ENCODE measurements around the gene INPP5D. TPM values are rescaled to one million over a fixed set of nuclear protein-coding genes. Genes with fewer than 3 reads are reported as not detected.

INPP5D gene
- total and polyA plus RNA-seq, 2 of the 8 experiments (the other 6 are each of a cell fraction or from before 2014, with no cell fraction given): 4.5 to 7.1 TPM

DNA sequence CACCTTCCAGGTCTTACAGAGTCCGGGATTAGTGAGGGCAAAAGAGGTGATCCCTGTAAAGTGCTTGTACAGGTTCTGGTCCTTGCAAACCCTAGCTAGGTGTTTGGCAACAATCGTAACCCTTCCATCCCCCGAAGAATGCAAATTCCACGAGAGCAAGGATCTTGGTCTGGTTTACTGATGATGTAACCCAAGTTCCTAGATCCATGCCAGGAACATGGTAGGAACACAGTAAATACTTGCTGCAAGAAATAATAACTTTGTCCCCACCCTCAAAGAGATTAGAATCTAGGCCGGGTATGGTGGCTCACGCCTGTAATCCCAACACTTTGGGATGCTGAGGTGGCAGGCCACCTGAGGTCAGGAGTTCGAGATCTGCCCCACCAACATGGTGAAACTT, 34.4 kb upstream of the INPP5D start:
- no peaks in the 10 kb centered on the region for H3K36me3 ChIP-seq (ENCODE audit: control insufficient read depth in 2 of 4, insufficient read depth in 4 of 4, low read length in 3 of 4)
- no peak overlapping the region for H3K9ac ChIP-seq (replicated peaks in 1 of 4; ENCODE audit: extremely low read depth in 1 of 4, low read depth in 3 of 4, low read length in 3 of 4)
- TF ChIP-seq GABPA (IDR thresholded peaks at IDR 0.05; ENCODE audit: borderline replicate concordance, insufficient read depth, low read length): no peak
- TF ChIP-seq, protein P1, sequence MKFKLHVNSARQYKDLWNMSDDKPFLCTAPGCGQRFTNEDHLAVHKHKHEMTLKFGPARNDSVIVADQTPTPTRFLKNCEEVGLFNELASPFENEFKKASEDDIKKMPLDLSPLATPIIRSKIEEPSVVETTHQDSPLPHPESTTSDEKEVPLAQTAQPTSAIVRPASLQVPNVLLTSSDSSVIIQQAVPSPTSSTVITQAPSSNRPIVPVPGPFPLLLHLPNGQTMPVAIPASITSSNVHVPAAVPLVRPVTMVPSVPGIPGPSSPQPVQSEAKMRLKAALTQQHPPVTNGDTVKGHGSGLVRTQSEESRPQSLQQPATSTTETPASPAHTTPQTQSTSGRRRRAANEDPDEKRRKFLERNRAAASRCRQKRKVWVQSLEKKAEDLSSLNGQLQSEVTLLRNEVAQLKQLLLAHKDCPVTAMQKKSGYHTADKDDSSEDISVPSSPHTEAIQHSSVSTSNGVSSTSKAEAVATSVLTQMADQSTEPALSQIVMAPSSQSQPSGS (IDR thresholded peaks at IDR 0.05; ENCODE audit: low read length): no peak
- no peak for TF ChIP-seq CBX5 (IDR thresholded peaks at IDR 0.05; ENCODE audit: low read depth, low read length)
- no peak for TF ChIP-seq EZH2 (IDR thresholded peaks at IDR 0.05; ENCODE audit: low read depth, low read length, severe bottlenecking)
- TF ChIP-seq BCL11A (IDR thresholded peaks at IDR 0.05; ENCODE audit: low read depth in 2 of 2, low read length in 2 of 2): no peak
- no peak for TF ChIP-seq BACH1 (IDR thresholded peaks at IDR 0.05; ENCODE audit: low read length)
- TF ChIP-seq SP2 (IDR thresholded peaks at IDR 0.05; ENCODE audit: low read length): no peak
- TF ChIP-seq GTF2F1 (IDR thresholded peaks at IDR 0.05; ENCODE audit: borderline replicate concordance, low read depth, low read length): no peak
- no peak for TF ChIP-seq RNF2 (IDR thresholded peaks at IDR 0.05; ENCODE audit: borderline replicate concordance, low read depth, low read length, missing control alignments, poor library complexity, severe bottlenecking)
- TF ChIP-seq POLR2A (IDR thresholded peaks at IDR 0.05; ENCODE audit: control extremely low read depth in 1 of 2, low read depth in 2 of 2, low read length in 2 of 2): no peak
- no peak for TF ChIP-seq NANOG (IDR thresholded peaks at IDR 0.05; ENCODE audit: insufficient read depth, low read depth, low read length, poor library complexity, severe bottlenecking)
- TF ChIP-seq NRF1 (IDR thresholded peaks at IDR 0.05; ENCODE audit: low read depth, low read length): no peak
- TF ChIP-seq TAF1 (IDR thresholded peaks at IDR 0.05; ENCODE audit: low read depth, low read length): no peak
- H3K14ac ChIP-seq (ENCODE audit: insufficient read length): no peak overlapping the region
- H4K8ac ChIP-seq (ENCODE audit: extremely low read depth, insufficient read depth, low read length): no peak overlapping the region
- H3K27ac ChIP-seq (ENCODE audit: low read depth, low read length): no peak overlapping the region
- H3K79me1 ChIP-seq (ENCODE audit: low read depth, low read length): no peaks in the 10 kb centered on the region
- no peaks in the 10 kb centered on the region for H3K23me2 ChIP-seq (ENCODE audit: low read depth, low read length)
- no peak overlapping the region for H3K56ac ChIP-seq (replicated peaks; ENCODE audit: insufficient read length, low read depth, low read length)
- no peak overlapping the region for H2AFZ ChIP-seq (ENCODE audit: low read length)
- POLR2A ChIA-PET (ENCODE audit: partially characterized antibody): no interaction called here
- FAIRE-seq (no peak), DNase-seq (ENCODE audit: low read depth in 1 of 2, low spot score in 2 of 2) (no peak)
- no peaks in the 10 kb centered on the region for H3K9me3 ChIP-seq (ENCODE audit: insufficient read depth in 2 of 2, low read depth in 1 of 2, low read length in 1 of 2)
- no peak overlapping the region for H4K91ac ChIP-seq (replicated peaks; ENCODE audit: insufficient read length, low read length)
- H3K23ac ChIP-seq (ENCODE audit: insufficient read length): no peak overlapping the region
- H3K4me1 ChIP-seq (replicated peaks in 1 of 4; ENCODE audit: control insufficient read depth in 3 of 4, insufficient read depth in 4 of 4, low read length in 3 of 4): no peaks in the 10 kb centered on the region
- no peaks in the 10 kb centered on the region for H3K79me2 ChIP-seq (ENCODE audit: control insufficient read depth in 1 of 2, insufficient read depth in 2 of 2, low read length in 2 of 2)
- no peak overlapping the region for H2BK5ac ChIP-seq (ENCODE audit: low read depth, low read length)
- no peak overlapping the region for H2AK5ac ChIP-seq (ENCODE audit: low read depth, low read length)
- H4K5ac ChIP-seq (ENCODE audit: insufficient read length, low read depth, low read length): no peak overlapping the region
- no peak overlapping the region for H3K4me3 ChIP-seq (ENCODE audit: extremely low read depth in 1 of 4, insufficient read depth in 2 of 4, low read depth in 3 of 4, low read length in 4 of 4)
- no peak overlapping the region for H2BK120ac ChIP-seq (replicated peaks; ENCODE audit: low read depth, low read length)
- H2BK20ac ChIP-seq (ENCODE audit: low read length): no peak overlapping the region
- H3K4me2 ChIP-seq (ENCODE audit: insufficient read depth in 1 of 2, low read depth in 2 of 2, low read length in 2 of 2): no peak overlapping the region
- H2BK12ac ChIP-seq (ENCODE audit: low read depth, low read length): no peak overlapping the region
- no peaks in the 10 kb centered on the region for H3K27me3 ChIP-seq (replicated peaks in 1 of 4; ENCODE audit: control insufficient read depth in 3 of 4, extremely low read depth in 1 of 4, insufficient read depth in 3 of 4, low read length in 3 of 4)
- no peak overlapping the region for H3K18ac ChIP-seq (ENCODE audit: extremely low read depth, low read length)
- no peaks in the 10 kb centered on the region for H4K20me1 ChIP-seq (replicated peaks in 1 of 2; ENCODE audit: control insufficient read depth in 1 of 2, insufficient read depth in 2 of 2, low read length in 2 of 2)
- CTCF ChIA-PET (ENCODE audit: partially characterized antibody): interaction anchor here (0.7 to 4.8 kb wide), 5 partner anchors 18 to 175 kb away, joined by 3 to 34 read pairs (median 5); partner anchors contain the start of gene INPP5D
- WGBS, 2 experiments (ENCODE audit: extremely low coverage in 1 of 2, insufficient coverage in 1 of 2, insufficient read length in 1 of 2, insufficient replicate concordance in 2 of 2, low coverage in 1 of 2, low lambda C conversion rate in 2 of 2, missing lambda C conversion rate in 1 of 2): 82% methylated on average over 7 of the region's 7 CpGs; no CpG with 5 or more reads in 1 of the 2 experiments
- no peak overlapping the region for H3K4ac ChIP-seq (replicated peaks; ENCODE audit: insufficient read length, low read depth, low read length)
- no peak overlapping the region for H2BK15ac ChIP-seq (ENCODE audit: low read length)

Data from H1 (cell line).